H1 (cell line): ENCODE data around the gene GJB3.

Experiments
- BRCA1 ChIP-seq: IDR thresholded peaks from 2 replicates; pipeline ENCODE4 v1.6.1; 2012; ENCODE audit warnings: low read depth, low read length, improper control_type of control experiment
- CTCF ChIP-seq, 3 experiments: IDR thresholded peaks; 1 replicate in 2 of 3; 2 replicates in 1 of 3; pipeline versions ENCODE4 v1.5.1 to v1.6.1; 2011; ENCODE audit warnings: low read length in 3 of 3, mild to moderate bottlenecking in 3 of 3, inconsistent platforms in 2 of 3, low read depth in 1 of 3, moderate library complexity in 1 of 3; ENCODE audit not compliant: insufficient read depth in 1 of 3; ENCODE audit errors: control extremely low read depth in 1 of 3
- E2F6 ChIP-seq: IDR thresholded peaks from 2 replicates; pipeline ENCODE4 v1.6.1; 2012; ENCODE audit warnings: inconsistent platforms
- RXRA ChIP-seq: IDR thresholded peaks from 2 replicates; pipeline ENCODE4 v1.6.1; 2011; ENCODE audit warnings: low read depth, mild to moderate bottlenecking, low read length, moderate library complexity; ENCODE audit not compliant: insufficient read depth

- TF ChIP-seq CTCF (IDR thresholded peaks at IDR 0.05; ENCODE audit: control extremely low read depth in 1 of 3, insufficient read depth in 1 of 3, low read depth in 1 of 3, low read length in 3 of 3) (no peak), BRCA1 (no peak), RXRA (no peak), E2F6 (no peak)
Observed at GRCh38 chr1:34785875-34786470, 5.0 kb downstream of the GJB3 start.
